ENCODE results near the gene PPIP5K1.

GRCh38 chr15:43508991-43509659, 80.9 kb downstream of the PPIP5K1 start:
- TF ChIP-seq, protein P1, sequence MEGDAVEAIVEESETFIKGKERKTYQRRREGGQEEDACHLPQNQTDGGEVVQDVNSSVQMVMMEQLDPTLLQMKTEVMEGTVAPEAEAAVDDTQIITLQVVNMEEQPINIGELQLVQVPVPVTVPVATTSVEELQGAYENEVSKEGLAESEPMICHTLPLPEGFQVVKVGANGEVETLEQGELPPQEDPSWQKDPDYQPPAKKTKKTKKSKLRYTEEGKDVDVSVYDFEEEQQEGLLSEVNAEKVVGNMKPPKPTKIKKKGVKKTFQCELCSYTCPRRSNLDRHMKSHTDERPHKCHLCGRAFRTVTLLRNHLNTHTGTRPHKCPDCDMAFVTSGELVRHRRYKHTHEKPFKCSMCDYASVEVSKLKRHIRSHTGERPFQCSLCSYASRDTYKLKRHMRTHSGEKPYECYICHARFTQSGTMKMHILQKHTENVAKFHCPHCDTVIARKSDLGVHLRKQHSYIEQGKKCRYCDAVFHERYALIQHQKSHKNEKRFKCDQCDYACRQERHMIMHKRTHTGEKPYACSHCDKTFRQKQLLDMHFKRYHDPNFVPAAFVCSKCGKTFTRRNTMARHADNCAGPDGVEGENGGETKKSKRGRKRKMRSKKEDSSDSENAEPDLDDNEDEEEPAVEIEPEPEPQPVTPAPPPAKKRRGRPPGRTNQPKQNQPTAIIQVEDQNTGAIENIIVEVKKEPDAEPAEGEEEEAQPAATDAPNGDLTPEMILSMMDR (conservative IDR thresholded peaks at IDR 0.05; ENCODE audit: low read depth, low read length) = no peak
- TF ChIP-seq NFE2L2 (IDR thresholded peaks at IDR 0.05; ENCODE audit: low read depth, low read length) = no peak
- no peak for TF ChIP-seq POLR2A (IDR thresholded peaks at IDR 0.05; ENCODE audit: low read depth, low read length)
- no peak for TF ChIP-seq BHLHE40 (IDR thresholded peaks at IDR 0.05; ENCODE audit: low read depth, low read length)
- TF ChIP-seq FOS (IDR thresholded peaks at IDR 0.05; ENCODE audit: low read depth, low read length) = no peak
- TF ChIP-seq CHD1 (IDR thresholded peaks at IDR 0.05; ENCODE audit: low read depth, low read length) = no peak
- TF ChIP-seq CEBPB (IDR thresholded peaks at IDR 0.05; ENCODE audit: low read depth, low read length) = no peak
- TF ChIP-seq, protein P2, sequence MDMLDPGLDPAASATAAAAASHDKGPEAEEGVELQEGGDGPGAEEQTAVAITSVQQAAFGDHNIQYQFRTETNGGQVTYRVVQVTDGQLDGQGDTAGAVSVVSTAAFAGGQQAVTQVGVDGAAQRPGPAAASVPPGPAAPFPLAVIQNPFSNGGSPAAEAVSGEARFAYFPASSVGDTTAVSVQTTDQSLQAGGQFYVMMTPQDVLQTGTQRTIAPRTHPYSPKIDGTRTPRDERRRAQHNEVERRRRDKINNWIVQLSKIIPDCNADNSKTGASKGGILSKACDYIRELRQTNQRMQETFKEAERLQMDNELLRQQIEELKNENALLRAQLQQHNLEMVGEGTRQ (IDR thresholded peaks at IDR 0.05; ENCODE audit: low read depth, low read length) = no peak
- no peak for TF ChIP-seq RCOR1 (IDR thresholded peaks at IDR 0.05; ENCODE audit: insufficient replicate concordance, low read length)
- TF ChIP-seq RFX5 (IDR thresholded peaks at IDR 0.05; ENCODE audit: low read depth, low read length) = no peak
- no peak for TF ChIP-seq RAD21 (IDR thresholded peaks at IDR 0.05; ENCODE audit: low read length)
- TF ChIP-seq MAFK (IDR thresholded peaks at IDR 0.05; ENCODE audit: low read depth, low read length) = no peak
- no peak for TF ChIP-seq MXI1 (IDR thresholded peaks at IDR 0.05; ENCODE audit: borderline replicate concordance, low read depth, low read length)
